ENCODE results near the gene GALNTL6.
"Not testable (repeated sequence)": the region's sequence is repeated elsewhere in the genome, so short reads cannot be mapped to it uniquely, and the experiment has no call there.

The GALNTL6 gene

GRCh38 chr4:173001571-173001970 lies 1188.4 kb downstream of the GALNTL6 start:
- no peak for DNase-seq

DNA sequence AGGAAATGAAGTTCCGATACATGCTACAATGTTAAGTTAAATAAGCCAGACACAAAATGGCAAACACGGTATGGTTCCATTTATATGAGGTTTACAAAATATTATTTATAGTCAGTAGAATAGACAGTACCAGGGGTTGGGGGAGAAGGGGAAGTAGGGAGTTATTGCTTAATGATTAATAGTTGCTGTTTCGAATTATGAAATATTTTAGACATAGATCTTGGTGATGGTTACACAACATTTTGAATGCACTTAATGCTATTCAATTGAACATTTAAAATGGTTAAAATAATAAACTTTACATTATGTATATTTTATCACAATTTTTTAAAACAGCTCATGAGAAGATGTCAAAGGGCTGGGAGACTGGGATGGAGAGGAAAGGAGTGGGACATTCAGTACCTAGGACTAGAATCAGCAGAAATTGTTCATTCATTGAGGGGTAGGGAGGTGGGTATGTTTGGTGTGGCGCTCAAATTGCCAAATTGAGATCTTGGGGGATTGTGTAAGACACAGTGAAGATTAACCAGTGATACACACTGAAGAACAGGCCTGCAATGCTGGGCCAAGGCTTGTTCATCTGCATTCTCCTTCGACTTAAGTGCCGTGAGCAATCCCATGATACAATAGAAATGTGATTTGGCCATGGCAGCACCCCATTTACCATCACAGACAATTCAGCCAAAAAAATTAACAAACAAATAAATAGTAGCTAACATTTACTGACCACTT lies 1189.8 kb downstream of the GALNTL6 start:
- no peak for DNase-seq

DNA sequence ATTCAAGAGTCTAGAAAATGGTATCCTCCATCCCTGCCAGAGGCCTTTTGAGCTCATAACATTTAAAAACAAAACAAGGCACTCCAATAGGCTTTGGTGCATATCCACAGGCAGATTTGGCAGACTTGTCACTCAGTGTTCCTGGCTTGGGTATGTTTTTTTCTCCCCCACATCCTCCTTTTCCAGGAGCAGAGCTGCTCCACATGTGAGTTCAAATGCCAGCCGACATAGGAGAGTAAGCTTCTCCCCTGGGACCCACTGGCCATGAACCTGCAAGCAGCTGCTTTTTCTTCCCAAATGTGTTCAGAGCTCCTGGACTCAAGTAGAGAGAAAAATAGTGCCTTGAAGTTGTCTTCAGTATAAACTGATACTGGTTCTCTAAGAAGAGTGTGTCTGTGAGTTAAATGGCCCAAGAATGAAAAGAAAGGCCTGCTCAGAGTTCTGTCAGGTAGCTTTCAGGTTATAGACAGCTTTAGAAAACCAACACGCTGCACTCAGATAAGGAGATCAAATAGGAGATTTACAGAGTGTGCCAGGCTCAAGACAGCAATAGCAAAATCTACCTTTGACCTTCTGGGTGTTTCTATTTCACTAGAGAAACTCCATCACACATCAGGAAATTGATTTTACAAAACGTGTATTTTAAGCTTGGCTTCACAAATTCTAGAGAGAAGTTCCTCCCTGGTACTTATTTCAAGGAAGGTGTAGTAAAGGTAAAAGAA lies 1192.9 kb downstream of the GALNTL6 start:
- DNase-seq, result no peak

DNA sequence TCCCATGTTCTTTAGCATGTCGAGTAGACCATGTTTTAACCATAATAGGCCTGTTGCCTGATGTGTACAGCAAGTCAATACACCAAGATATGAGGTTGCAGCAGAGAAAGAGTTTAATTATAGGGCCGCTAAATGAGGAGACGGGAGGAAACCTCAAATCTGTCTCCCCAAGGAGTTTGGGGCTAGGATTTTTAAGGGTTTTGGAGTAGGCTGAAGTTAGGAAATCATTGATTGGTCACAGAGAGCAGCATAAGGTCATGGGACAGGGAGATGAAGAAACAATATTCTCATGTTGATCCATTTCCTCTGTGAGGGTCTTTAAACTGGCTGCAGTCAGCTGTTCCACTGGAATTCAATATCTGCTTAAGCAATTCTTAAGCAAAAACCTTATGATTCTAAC lies 1195.2 kb downstream of the GALNTL6 start:
- no peak for DNase-seq

DNA sequence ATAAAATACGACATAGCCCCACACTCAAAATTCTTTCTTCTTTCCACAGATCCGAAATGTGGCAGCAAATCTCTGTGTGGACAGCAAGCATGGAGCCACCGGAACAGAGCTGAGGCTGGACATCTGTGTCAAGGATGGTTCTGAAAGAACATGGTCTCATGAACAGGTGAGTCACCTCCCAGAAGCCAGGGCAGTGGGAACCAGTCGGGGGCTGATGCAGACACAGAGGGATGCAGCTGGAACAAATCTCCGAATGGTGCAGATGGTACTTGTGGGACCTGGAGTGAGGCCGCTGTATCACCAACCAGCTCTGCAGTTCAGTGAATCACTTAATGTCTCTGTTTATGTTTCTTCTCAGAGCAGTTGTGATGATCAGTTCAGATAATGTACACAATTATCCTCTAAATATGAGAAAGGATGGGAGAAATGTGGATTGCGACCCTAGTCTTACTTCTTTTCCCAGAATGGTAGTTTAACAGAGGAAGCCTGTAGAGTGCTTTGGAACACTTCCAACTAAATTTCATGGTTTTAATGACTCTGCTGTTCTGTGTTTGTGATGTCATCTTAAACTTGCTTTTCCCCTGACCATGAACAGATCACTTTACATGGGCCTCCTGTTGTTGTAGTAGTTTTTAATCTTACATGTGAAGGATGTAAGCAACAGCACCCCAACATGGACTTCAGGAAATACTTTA lies 1196.1 kb downstream of the GALNTL6 start:
- DNase-seq, result no peak

- no peak for DNase-seq
Measured at GRCh38 chr4:173012608-173013007, 1199.4 kb downstream of the GALNTL6 start.

DNA sequence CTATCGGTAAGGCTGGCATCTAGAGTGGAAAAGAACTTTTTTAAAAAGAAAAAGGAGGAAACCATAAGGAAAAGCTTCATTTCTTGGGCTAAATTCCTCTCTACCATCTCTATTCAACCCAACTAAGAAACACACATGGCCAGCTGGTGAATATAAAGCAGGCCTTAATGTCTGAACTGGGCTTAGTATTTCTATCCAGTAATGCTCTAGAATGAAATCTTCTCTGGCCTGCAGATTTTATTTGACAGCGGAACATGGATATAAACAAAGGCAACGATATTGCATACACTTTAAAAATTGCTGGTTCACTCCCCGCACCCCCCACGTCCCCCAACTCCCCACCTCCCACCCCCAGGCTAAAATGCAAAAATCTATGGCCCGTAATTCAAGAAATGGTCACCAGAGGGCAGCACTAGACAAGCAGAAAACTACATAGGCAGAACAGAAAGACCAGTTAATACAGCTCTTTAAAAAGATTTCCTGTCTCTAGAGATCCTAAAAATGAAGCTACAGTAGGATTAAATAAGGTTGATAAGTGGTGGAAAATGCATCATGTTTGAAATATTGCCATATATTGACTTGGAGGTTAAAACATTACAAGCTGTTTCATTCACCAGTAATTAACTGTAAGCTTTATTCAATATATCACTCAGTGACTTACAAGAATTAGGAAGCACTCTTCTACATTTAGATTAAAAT lies 1200.2 kb downstream of the GALNTL6 start:
- DNase-seq, result no peak

GRCh38 chr4:173014113-173014558 lies 1200.9 kb downstream of the GALNTL6 start:
- DNase-seq, result no peak

DNA sequence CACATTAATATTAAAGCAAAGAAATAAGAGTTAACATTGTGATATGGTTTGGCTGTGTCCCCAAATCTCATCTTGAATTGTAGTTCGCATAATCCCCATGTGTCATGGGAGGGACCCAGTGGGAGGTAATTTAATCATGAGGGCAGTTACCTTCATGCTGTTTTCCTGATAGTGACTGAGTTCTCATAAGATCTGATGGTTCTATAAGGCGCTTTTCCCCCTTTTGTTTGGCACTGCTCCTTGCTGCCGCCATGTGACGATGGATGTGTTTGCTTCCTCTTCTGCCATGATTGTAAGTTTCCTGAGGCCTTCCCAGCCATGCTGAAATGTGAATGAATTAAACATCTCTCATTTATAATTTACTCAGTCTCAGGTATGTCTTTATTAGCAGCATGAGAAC lies 1201.6 kb downstream of the GALNTL6 start:
- DNase-seq, result no peak

- no peak for DNase-seq
Measured at GRCh38 chr4:173017802-173018201, 1204.6 kb downstream of the GALNTL6 start.

GRCh38 chr4:173018446-173018845 lies 1205.2 kb downstream of the GALNTL6 start:
- DNase-seq, result no peak

- no peak for DNase-seq
Measured at GRCh38 chr4:173019664-173020063, 1206.5 kb downstream of the GALNTL6 start.

DNA sequence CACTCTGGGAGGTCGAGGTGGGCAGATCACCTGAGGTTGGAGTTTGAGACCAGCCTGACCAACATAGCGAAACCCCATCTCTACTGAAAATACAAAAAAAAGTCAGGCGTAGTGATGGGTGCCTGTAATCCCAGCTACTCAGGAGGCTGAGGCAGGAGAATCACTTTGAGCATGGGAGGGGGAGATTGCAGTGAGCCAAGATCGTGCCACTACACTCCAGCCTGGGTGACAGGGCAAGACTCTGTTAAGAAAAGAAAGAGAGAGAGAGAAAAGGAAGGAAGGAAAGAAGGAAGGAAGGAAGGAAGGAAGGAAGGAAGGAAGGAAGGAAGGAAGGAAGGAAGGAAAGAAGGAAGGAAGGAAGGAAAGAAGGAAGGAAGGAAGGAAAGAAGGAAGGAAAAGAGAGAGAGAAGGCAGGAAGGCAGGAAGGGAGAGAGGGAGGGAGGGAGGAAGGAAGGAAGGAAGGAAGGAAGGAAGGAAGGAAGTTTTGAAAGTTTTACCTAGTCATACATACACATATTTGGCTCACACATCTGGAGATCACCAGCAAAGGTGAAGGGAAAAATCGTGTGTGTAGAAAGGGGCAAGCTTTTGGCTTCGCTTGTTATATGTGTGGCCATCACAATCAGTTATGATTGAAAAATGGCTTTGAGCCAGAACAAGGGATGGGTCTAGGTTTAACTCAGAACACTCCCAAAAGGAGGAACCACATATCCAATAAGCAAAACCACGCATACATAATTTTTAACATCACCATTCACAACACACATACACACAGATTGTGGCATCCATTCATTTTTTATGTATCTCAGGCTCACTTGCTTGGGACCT lies 1208.8 kb downstream of the GALNTL6 start:
- not testable (repeated sequence) for DNase-seq

GRCh38 chr4:173024203-173024602 lies 1211.0 kb downstream of the GALNTL6 start:
- DNase-seq, result no peak

DNA sequence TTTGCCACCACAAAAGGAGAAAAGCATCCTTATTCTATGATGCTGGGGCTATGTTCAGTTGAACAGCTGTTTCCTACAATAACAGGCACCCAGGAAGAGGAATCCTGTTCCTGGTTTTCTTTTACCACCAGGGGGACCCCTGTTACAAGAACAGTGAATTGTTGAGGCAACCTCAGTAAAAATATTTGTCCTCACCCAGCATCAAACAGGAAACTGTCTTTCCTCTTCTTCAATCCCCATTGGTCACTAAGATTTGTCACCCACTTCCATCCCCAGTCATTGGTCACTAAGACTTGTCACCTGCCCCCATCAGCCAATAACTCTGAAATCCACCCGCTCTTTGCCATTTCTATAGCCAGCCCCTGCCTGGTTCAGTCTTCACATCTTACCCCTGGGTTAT lies 1211.9 kb downstream of the GALNTL6 start:
- DNase-seq, result peak; percentile 38

DNA sequence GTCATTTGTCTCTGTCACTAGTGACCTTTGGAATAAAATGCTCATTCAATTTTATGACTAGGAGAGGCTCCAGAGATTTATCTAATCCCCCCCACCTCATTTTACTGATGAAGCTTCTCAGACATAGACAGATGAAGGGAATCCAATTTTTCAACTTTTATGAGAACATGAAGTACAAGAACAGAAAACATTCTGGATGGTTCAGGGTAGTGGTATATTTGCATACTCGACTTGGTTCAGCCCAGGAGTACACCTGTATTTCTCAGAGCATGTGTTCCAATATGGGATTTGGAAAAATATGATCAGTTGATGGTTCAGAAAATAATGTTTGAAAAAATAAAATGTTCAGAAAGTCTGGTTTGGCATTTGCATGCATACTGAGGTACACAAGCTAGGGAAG lies 1224.0 kb downstream of the GALNTL6 start:
- no peak for DNase-seq

- DNase-seq, result no peak
Measured at GRCh38 chr4:173038192-173038896, 1225.1 kb downstream of the GALNTL6 start.

DNA sequence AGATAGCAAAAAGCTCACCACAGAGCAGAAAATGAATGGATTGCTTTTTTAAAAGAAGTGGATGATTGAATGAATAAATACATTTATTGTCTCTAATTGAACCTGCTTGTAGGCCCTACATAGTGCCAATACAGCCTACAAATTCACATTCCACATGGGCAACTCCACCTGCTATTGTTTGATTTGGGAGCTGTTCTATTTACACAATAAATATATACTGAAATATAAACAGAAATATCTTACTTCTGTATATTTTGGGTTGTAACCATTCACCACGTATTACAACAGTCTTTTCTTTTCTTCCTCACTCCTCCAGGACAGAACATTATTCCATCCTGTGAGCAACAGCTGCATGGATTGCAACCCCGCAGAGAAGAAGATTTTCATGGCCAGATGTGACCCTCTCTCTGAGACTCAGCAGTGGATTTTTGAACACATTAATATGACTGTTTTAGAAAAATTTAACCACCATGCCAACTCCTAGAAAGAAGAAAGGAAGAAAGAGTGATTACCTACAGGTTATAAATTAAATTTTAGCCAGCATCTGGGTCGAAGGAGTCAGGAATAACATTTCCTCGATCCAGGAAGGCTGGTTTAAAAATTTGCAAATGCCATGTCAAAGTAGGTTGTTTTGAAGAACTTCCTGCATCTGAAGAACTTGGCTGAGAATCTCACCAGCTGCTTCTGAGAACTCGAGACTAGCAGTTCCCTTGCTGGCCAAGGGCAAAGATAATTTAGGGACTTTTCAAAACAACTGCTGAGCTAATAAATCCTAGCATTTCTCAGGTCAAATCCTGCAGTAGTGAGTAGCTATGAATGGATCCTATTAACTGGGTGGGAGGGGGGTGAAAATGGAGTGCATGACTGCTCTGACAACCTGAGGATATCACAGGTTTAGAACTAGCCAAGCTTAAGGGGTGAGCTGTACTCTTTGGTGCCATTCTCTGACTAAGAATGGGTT lies 1226.7 kb downstream of the GALNTL6 start:
- no peak for DNase-seq

DNA sequence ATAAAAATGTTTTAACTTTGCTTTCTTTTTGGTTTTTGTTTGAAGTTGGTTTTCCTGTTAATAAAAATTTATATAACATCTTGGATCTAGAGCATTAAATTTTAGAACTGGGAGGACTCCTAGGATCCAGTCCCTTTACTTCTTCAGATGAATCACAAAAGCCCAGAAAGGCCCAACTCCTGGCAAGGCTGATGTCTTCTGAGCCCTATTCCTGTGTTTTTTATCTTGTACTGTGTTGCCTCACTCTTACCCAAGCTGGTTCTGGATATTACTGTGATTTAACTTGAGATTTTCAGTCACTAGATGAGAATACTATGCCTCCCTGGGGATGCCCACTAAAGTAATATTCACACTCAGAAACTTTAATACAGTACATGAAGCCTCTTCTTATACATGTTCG lies 1228.3 kb downstream of the GALNTL6 start:
- no peak for DNase-seq

- DNase-seq, result not testable (repeated sequence)
Measured at GRCh38 chr4:173042139-173042538, 1228.9 kb downstream of the GALNTL6 start.
